GM19438 (cell line): ENCODE results near the gene LPIN2.
A peak's percentile ranks its signal among the peaks of the same experiment; 100 is the strongest.
"Not testable (repeated sequence)": the region's sequence is repeated elsewhere in the genome, so short reads cannot be mapped to it uniquely, and the experiment has no call there.

Source experiments
- ATAC-seq: cut with Tn5 transposase; IDR thresholded peaks from one replicate; pipeline ENCODE4 v1.9.1; 2021; ENCODE audit warnings: low read depth; ENCODE audit not compliant: unreplicated experiment

LPIN2 gene, protein sequence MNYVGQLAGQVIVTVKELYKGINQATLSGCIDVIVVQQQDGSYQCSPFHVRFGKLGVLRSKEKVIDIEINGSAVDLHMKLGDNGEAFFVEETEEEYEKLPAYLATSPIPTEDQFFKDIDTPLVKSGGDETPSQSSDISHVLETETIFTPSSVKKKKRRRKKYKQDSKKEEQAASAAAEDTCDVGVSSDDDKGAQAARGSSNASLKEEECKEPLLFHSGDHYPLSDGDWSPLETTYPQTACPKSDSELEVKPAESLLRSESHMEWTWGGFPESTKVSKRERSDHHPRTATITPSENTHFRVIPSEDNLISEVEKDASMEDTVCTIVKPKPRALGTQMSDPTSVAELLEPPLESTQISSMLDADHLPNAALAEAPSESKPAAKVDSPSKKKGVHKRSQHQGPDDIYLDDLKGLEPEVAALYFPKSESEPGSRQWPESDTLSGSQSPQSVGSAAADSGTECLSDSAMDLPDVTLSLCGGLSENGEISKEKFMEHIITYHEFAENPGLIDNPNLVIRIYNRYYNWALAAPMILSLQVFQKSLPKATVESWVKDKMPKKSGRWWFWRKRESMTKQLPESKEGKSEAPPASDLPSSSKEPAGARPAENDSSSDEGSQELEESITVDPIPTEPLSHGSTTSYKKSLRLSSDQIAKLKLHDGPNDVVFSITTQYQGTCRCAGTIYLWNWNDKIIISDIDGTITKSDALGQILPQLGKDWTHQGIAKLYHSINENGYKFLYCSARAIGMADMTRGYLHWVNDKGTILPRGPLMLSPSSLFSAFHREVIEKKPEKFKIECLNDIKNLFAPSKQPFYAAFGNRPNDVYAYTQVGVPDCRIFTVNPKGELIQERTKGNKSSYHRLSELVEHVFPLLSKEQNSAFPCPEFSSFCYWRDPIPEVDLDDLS

GRCh38 chr18:3013024-3013804, at the start of gene LPIN2:
LPIN2 (minus strand) TSS chr18:3013144; CDS start chr18:2960840, 52,304 bp downstream.
- ATAC-seq, result peak; percentile 85

GRCh38 chr18:3061581-3062312, 48.8 kb upstream of the LPIN2 start:
- ATAC-seq, result no peak

GRCh38 chr18:3060667-3061580, 48.0 kb upstream of the LPIN2 start:
- no peak for ATAC-seq

GRCh38 chr18:3059272-3059671, 46.3 kb upstream of the LPIN2 start:
- no peak for ATAC-seq

GRCh38 chr18:3058328-3059191, 45.6 kb upstream of the LPIN2 start:
- ATAC-seq, result no peak

DNA sequence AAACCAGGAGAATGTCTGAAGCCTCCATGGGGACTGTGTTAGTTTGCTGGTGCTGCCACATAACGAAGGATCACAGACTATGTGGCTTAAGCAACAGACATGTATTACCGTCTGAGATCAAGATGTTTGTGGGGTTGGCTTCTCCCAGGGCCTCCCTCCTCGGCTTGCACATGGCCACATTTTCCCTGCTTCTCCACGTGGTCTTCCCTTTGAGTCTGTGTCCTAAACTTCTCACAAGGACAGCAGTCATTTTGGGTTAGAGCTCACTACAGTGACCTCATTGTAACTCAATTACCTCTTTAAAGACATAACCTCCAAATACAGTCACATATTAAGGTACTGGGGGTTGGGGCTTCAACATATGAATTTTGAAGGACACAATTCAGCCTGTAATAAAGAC, 44.6 kb upstream of the LPIN2 start:
- ATAC-seq, result no peak

GRCh38 chr18:3056311-3056710, 43.4 kb upstream of the LPIN2 start:
- no peak for ATAC-seq

- no peak for ATAC-seq
Observed at GRCh38 chr18:3055816-3056215, 42.9 kb upstream of the LPIN2 start.

- ATAC-seq, result no peak
Observed at GRCh38 chr18:3055186-3055728, 42.3 kb upstream of the LPIN2 start.

DNA sequence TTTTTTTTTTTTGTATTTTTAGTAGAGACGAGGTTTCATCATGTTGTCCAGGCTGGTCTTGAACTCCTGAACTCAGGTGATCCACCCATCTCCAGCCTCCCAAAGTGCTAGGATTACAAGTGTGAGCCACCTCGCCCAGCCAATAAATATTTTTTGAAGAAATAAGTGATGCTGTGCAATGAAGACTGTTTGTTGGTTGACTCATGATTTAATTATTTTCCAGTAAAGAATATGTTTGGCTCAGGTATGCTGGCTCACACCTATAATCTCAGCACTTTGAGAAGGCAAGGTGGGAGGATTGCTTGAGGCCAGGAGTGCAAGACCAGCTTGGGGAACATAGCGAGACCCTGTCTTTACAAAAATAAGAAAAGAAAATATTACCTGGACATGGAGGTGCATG, 41.8 kb upstream of the LPIN2 start:
- ATAC-seq, result no peak

DNA sequence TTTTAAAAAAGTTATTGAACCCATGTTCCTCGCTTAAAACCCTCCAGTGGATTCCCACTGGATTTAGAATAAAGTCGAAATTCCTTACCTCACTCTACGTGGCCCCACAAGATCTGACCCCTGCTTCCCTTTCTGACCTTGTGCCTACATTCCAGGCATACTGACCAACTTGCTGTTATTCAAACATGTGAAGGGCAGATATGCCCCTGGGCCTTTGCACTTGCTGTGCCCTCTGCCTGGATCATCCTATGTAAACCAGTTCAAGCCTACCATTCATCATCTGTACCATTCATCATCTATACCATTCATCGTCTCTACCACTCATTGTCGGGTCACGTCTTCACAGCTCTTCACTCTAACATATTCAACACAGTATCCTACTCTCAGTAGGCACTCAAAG, 41.3 kb upstream of the LPIN2 start:
- no peak for ATAC-seq

DNA sequence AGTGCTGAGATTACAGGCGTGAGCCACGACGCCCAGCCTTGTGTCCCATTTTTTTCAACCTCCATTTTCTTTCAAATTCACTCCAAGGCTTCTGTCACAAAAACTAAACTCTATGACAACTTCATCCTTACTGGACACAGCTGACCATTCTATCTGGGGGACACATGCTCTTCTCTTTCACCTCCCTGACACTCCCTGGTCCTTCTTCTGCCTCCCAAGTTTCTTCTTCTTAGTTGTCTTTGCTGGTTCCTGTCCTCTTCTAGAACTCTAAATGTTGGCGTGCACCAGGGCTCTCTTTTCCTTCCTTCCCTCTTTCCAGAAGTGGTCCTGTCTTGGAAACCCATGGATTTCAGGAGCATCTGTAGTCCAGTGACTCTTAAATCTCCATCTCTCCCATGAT, 40.1 kb upstream of the LPIN2 start:
- ATAC-seq, result no peak

DNA sequence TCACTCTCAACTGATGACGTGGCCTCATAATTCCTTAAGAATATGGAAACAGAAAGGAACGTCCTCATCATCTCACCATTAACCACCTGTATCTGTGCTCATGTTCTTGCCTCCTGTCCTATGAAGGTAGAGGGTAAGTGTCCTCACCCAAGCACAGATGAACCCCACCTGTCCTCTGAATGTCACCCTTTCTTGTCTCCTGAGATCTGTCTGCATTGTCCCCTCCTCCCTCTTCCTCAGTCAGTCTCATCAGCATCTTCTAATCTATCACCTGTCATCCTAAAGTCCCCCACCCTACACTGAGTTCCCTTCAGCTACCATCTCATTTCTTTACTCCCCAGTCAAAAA, 39.4 kb upstream of the LPIN2 start:
- ATAC-seq, result no peak

- no peak for ATAC-seq
Observed at GRCh38 chr18:3051718-3052410, 38.9 kb upstream of the LPIN2 start.

- ATAC-seq, result not testable (repeated sequence)
Observed at GRCh38 chr18:3049897-3050454, 37.0 kb upstream of the LPIN2 start.

DNA sequence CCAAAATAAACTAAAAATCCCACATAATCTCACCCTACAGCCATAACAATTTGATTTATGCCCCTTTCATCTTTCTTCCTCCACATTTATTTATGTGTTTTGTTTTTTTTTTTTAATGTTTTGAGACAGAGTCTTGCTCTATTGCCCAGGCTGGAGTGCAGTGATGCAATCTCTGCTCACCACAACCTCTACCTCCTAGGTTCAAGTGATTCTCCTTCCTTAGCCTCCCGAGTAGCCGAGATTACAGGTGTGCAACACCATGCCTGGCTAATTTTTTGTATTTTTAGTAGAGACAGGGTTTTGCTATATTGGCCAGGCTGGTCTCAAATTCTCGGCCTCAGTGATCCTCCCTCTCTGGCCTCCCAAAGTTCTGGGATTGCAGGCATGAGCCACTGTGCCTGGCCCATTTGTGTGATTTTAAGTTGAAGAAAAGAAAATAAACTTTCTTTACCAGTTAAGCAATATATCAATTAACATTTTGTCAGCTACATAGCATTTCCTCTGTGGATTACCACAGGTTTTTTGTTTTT, 35.9 kb upstream of the LPIN2 start:
- no peak for ATAC-seq

- no peak for ATAC-seq
Observed at GRCh38 chr18:3048121-3048520, 35.2 kb upstream of the LPIN2 start.
